Naive thymus-derived CD4-positive, alpha-beta T cell (primary cell): ENCODE data around the gene COL5A1. TPM values are rescaled to one million over a fixed set of nuclear protein-coding genes. Genes with fewer than 3 reads are reported as not detected.
A peak's percentile ranks its signal among the peaks of the same experiment; 100 is the strongest.

ENCODE experiments used
- ATAC-seq: fragments of 150-1000 bp; cut with Tn5 transposase; 2 replicates; pipeline ENCODE4 v1.10.0; 2021; ENCODE audit warnings: mild to moderate bottlenecking, moderate library complexity
- CTCF ChIA-PET: fragments of 350-600 bp; sonication (Branson Sonifier 250); formaldehyde crosslinking; loops from one replicate; lab custom pipeline; 2021; ENCODE audit warnings: antibody characterized with exemption; lab: Charles Lee
- POLR2A ChIA-PET: fragments of 350-600 bp; sonication (Branson Sonifier 250); formaldehyde crosslinking; loops from one replicate; lab custom pipeline; 2021; ENCODE audit warnings: antibody characterized with exemption, inconsistent platforms; lab: Charles Lee
- DNase-seq, 9 donors: peaks; one replicate each; pipeline versions ENCODE4 v3.0.0 to v3.0.0-alpha.2; 2020 to 2022; ENCODE audit warnings: mixed read lengths in 1 of 9
- H3K27ac ChIP-seq: one replicate; pipeline ENCODE4 v1.7.0; 2013; ENCODE audit warnings: mild to moderate bottlenecking, low read depth, low read length, moderate library complexity
- H3K27me3 ChIP-seq, 2 donors: one replicate each; pipeline ENCODE4 v1.7.0; 2013; ENCODE audit warnings: low read length in 2 of 2, mild to moderate bottlenecking in 2 of 2, moderate library complexity in 2 of 2; ENCODE audit not compliant: control insufficient read depth in 2 of 2, insufficient read depth in 2 of 2
- H3K36me3 ChIP-seq, 3 experiments: 1 replicate in 2 of 3; 2 replicates in 1 of 3; pipeline ENCODE4 v1.7.0; 2013; ENCODE audit warnings: low read length in 3 of 3, mild to moderate bottlenecking in 3 of 3, moderate library complexity in 1 of 3; ENCODE audit not compliant: insufficient read depth in 3 of 3, control insufficient read depth in 2 of 3
- H3K4me1 ChIP-seq, 2 donors: one replicate each; pipeline ENCODE4 v1.7.0; 2013; ENCODE audit warnings: low read length in 2 of 2, mild to moderate bottlenecking in 2 of 2, moderate library complexity in 1 of 2; ENCODE audit not compliant: control insufficient read depth in 2 of 2, insufficient read depth in 2 of 2
- H3K4me3 ChIP-seq: 2 replicates; pipeline ENCODE4 v1.7.0; 2013; ENCODE audit warnings: mild to moderate bottlenecking, low read length
- H3K9me3 ChIP-seq, 3 experiments: 1 replicate in 2 of 3; 2 replicates in 1 of 3; pipeline ENCODE4 v1.7.0; 2013; ENCODE audit warnings: low read length in 3 of 3; ENCODE audit not compliant: control insufficient read depth in 2 of 3
- H3K27ac Mint-ChIP-seq, 9 donors: one replicate each; pipeline ENCODE4 v1.8.0; 2020 to 2022; ENCODE audit warnings: mixed read lengths in 9 of 9, mild to moderate bottlenecking in 8 of 9, moderate library complexity in 5 of 9, inconsistent platforms in 2 of 9
- H3K27me3 Mint-ChIP-seq, 5 donors: one replicate each; pipeline ENCODE4 v1.8.0; 2021 to 2022; ENCODE audit warnings: mixed read lengths in 5 of 5, mild to moderate bottlenecking in 1 of 5
- H3K36me3 Mint-ChIP-seq, 5 donors: one replicate each; pipeline ENCODE4 v1.8.0; 2020 to 2022; ENCODE audit warnings: mixed read lengths in 5 of 5, mild to moderate bottlenecking in 3 of 5, inconsistent platforms in 1 of 5
- H3K4me1 Mint-ChIP-seq, 7 donors: one replicate each; pipeline ENCODE4 v1.8.0; 2020 to 2022; ENCODE audit warnings: mixed read lengths in 7 of 7, mild to moderate bottlenecking in 3 of 7, inconsistent platforms in 1 of 7
- H3K4me3 Mint-ChIP-seq, 10 donors: one replicate each; pipeline ENCODE4 v1.8.0; 2020 to 2022; ENCODE audit warnings: mild to moderate bottlenecking in 10 of 10, mixed read lengths in 10 of 10, moderate library complexity in 6 of 10, inconsistent platforms in 2 of 10
- H3K9me3 Mint-ChIP-seq, 11 donors: one replicate each; pipeline ENCODE4 v1.8.0; 2020 to 2022; ENCODE audit warnings: mixed read lengths in 11 of 11, mild to moderate bottlenecking in 4 of 11, inconsistent platforms in 1 of 11, moderate library complexity in 1 of 11
- intact Hi-C, 2 donors: fragments of 100-400 bp; cut with micrococcal nuclease; formaldehyde crosslinking; loops; one replicate each; pipeline ENCODE4 v1.15.1; 2023
- polyA plus RNA-seq, 2 donors: library from polyadenylated mRNA; unstranded; fragments of 300-500 nt; fragmentation: Illumina TruSeq; gene quantifications; one replicate each; pipeline ENCODE4 v1.2.3, GENCODE V29; 2021
- total RNA-seq, 6 experiments: library from RNA in 5 of 6; stranded (reverse) in 5 of 6; gene quantifications; 1 replicate in 5 of 6; 2 replicates in 1 of 6; pipeline ENCODE4 v1.2.3 and lab custom pipeline; 2021 to 2026

Gene COL5A1
- total and polyA plus RNA-seq, 7 experiments from 2014 or later = 0.16 to 0.56 (median 0.24) TPM; not detected in 2

DNA sequence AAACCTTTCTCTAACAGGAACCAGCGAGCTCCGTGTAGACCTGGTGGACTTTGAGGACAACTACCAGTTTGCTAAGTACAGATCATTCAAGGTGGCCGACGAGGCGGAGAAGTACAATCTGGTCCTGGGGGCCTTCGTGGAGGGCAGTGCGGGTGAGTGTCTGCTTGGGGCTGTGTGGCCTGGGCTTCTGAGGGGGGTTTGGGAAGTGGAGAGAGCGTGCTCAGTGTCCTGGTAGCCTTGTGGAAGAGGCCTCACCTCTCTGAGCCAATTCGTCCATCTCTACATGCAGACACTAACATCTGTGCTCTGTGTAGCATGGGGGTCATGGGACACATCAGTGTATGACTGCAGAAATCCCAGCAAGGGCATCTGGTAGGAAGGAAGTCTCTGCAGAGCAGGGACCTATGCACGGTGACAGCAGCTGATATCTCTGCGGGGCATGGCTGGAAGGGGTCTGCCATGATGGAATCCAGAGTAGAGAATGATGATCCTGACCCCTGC, 244.9 kb downstream of the COL5A1 start:
- Mint-ChIP-seq H3K4me3 (no peak overlapping the region), H3K27ac (no peak overlapping the region), H3K9me3 (peaks cover 0 to 2% (median 0%) of the 10 kb centered on the region in 11 donors), H3K4me1 (peaks cover 0 to 3% (median 0%) of the 10 kb centered on the region in 7 donors), H3K27me3 (peaks cover 0 to 17% (median 6%) of the 10 kb centered on the region in 5 donors), H3K36me3 (no peaks in the 10 kb centered on the region)
- intact Hi-C loops = no loop called here
- no peaks in the 10 kb centered on the region for H3K4me1 ChIP-seq
- H3K9me3 ChIP-seq = no peaks in the 10 kb centered on the region
- no peak overlapping the region for H3K4me3 ChIP-seq
- H3K36me3 ChIP-seq = no peaks in the 10 kb centered on the region
- ChIA-PET CTCF (no interaction called here), POLR2A (no interaction called here)
- H3K27ac ChIP-seq = no peak overlapping the region
- DNase-seq = no peak
- no peak for ATAC-seq
- no peaks in the 10 kb centered on the region for H3K27me3 ChIP-seq

DNA sequence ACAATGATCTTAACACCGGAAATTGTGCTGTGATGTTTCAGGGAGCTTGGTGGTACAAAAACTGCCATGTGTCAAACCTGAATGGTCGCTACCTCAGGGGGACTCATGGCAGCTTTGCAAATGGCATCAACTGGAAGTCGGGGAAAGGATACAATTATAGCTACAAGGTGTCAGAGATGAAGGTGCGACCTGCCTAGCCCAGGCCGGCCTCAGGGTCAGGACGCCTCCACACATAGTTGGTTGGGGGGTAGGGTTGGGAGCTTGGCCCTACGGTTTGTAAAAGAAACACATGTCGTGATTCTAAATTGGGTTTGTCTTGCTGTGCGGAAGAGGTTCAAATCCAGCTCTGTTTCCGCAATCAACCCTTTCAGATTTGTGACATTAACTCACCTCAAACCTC, 245.6 kb downstream of the COL5A1 start:
- DNase-seq (no peak), ATAC-seq (no peak)
- H3K9me3 Mint-ChIP-seq = peaks cover 0 to 2% (median 0%) of the 10 kb centered on the region in 11 donors
- no peaks in the 10 kb centered on the region for H3K27me3 ChIP-seq
- H3K36me3 ChIP-seq = no peaks in the 10 kb centered on the region
- ChIA-PET CTCF (no interaction called here), POLR2A (no interaction called here)
- peaks cover 0 to 19% (median 10%) of the 10 kb centered on the region in 5 donors for H3K27me3 Mint-ChIP-seq
- H3K27ac ChIP-seq = no peak overlapping the region
- no peaks in the 10 kb centered on the region for H3K4me1 ChIP-seq
- H3K4me3 Mint-ChIP-seq = no peak overlapping the region
- no peaks in the 10 kb centered on the region for H3K9me3 ChIP-seq
- no peaks in the 10 kb centered on the region for H3K36me3 Mint-ChIP-seq
- H3K4me1 Mint-ChIP-seq = peaks cover 0 to 5% (median 0%) of the 10 kb centered on the region in 7 donors
- H3K27ac Mint-ChIP-seq = peak overlapping the region in 1 of 9 donors; percentile 41
- intact Hi-C loops = no loop called here
- H3K4me3 ChIP-seq = no peak overlapping the region

DNA sequence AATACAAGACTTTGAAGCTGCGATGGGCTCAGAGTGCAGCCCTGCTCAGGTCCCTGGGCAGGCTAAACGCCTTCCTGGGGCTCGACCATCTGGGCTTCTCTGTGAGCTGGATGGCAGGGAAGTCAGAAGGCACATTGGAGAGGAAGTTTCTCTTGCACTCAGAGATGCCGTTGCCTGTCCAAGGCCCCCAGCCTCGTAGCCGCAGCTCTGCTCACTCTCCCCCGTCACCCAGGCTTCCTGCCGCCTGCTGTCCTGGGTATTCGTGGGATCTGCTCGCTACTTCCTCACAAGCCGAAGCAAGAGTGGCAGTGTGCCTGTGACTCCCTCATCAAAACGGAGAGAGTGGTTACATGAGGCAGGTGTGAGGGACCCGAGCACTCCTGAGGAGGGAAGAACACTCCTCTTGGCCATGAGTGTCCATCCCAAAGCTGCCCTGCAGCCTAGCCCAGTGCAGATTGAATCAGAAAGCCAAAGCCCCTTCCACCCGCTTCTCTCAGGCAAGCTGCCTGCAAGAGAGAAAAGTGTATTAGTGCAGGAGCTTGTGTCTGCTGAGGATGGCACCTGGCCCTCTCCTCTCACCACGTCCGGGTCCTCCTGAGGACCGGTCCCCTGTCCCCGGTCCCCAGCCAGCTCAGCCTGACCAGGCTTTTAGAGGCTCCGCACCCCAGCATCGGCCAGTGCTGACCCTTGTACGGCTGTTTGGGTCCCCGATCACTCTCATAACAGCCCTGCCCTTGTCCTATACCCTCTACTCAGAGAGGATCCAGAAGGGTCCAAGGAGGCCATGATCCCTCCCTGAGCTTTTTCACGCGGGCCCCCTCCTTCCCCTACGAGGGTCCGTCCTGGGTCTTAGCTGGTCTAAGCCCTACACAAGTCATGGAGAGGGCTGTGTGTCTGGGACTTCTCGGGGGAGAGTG, 246.3 kb downstream of the COL5A1 start:
- Mint-ChIP-seq H3K36me3 (no peaks in the 10 kb centered on the region), H3K27me3 (peaks cover 0 to 17% (median 15%) of the 10 kb centered on the region in 5 donors), H3K27ac (no peak overlapping the region), H3K4me1 (peaks cover 0 to 5% (median 0%) of the 10 kb centered on the region in 7 donors), H3K4me3 (no peak overlapping the region), H3K9me3 (peaks cover 0 to 2% (median 0%) of the 10 kb centered on the region in 11 donors)
- H3K27me3 ChIP-seq = no peaks in the 10 kb centered on the region
- intact Hi-C loops = no loop called here
- CTCF ChIA-PET = interaction anchor here (0.6 kb wide), 1 partner anchor 403 kb away, joined by 3 read pairs; no protein-coding TSS in a partner anchor
- no peaks in the 10 kb centered on the region for H3K36me3 ChIP-seq
- ATAC-seq (no peak), DNase-seq (no peak)
- H3K4me3 ChIP-seq = no peak overlapping the region
- H3K27ac ChIP-seq = no peak overlapping the region
- no peaks in the 10 kb centered on the region for H3K9me3 ChIP-seq
- POLR2A ChIA-PET = no interaction called here
- no peaks in the 10 kb centered on the region for H3K4me1 ChIP-seq

DNA sequence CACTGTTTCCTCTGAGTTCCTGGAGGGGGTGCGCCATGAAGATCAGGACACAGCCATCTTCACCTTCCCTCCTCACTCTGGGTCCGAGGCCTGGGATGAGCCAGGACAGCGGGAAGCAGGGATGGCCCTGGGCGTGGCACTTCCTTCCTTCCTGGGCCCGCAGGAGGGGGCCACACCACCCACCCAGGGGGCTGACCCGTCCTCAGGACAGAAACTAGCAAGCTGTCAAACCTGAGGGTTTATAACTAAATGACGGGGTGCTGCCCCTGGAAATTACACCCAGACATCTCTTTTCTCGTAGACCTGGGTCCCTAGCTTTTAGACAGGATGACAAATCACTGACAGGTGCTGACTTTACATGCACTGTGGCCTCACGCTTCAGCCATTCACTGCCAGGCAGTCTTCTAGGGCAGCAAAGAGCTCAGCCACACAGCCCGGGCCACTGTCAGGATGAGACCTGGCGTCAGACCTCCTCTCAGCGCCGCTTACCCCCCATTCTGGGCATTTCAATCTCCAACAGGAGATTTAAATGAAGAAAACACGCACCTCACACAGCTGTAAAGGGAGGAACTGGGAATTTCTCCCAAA, 247.1 kb downstream of the COL5A1 start:
- no peak overlapping the region for H3K27ac Mint-ChIP-seq
- ATAC-seq = no peak

DNA sequence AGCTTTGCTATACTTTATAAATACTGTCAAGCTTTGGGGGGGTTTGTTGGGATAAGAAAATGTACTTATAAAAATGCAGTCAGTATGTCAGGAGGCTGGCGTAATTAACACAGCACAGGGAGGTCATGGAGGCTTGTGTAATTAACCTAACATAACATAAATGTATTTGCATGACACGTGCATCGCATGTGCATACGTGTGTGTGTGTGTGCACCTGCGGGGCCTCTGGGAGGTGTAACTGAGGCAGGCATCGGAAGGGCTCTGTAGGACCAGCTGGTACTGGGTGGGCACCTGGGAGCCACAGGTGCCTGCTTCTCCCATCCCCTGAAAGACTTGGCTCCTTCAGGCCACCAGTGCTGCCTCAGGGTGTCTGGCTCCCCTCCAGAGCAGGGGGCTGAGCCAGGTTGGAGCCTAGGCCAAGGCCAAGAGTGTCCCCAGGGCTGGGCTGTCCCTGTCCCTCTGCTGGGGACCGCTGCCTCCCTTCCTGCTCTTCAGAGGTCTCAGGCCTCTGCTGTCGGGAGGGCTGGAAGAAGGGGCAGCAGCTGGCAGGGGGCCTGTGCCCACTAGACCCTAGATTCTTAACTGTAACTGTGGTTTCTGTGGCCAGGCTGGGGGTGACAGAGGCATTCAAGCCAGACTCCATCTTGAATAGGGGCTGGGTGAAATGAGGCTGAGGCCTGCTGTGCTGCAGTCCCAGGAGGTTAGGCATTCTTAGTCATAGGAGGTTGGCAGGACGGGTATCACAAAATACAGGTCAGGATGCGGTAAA, 248.0 kb downstream of the COL5A1 start:
- intact Hi-C loops = no loop called here
- DNase-seq (no peak), ATAC-seq (no peak)
- Histone ChIP-seq H3K4me3 (no peak overlapping the region), H3K27ac (no peak overlapping the region), H3K36me3 (no peaks in the 10 kb centered on the region), H3K9me3 (no peaks in the 10 kb centered on the region), H3K27me3 (peaks cover 0 to 3% of the 10 kb centered on the region in 2 donors), H3K4me1 (no peaks in the 10 kb centered on the region)
- Mint-ChIP-seq H3K4me1 (peaks cover 0 to 5% (median 0%) of the 10 kb centered on the region in 7 donors), H3K27ac (peak overlapping the region in 1 of 9 donors; percentile 57), H3K4me3 (no peak overlapping the region), H3K9me3 (peaks cover 0 to 5% (median 0%) of the 10 kb centered on the region in 11 donors), H3K36me3 (no peaks in the 10 kb centered on the region), H3K27me3 (peaks cover 0 to 22% (median 16%) of the 10 kb centered on the region in 5 donors)
- ChIA-PET CTCF (no interaction called here), POLR2A (no interaction called here)

More for the DNA sequence above, 247.1 kb downstream of the COL5A1 start:
- no peak overlapping the region for H3K4me3 ChIP-seq
- Mint-ChIP-seq H3K36me3 (no peaks in the 10 kb centered on the region), H3K27me3 (peaks cover 0 to 18% (median 16%) of the 10 kb centered on the region in 5 donors), H3K4me3 (no peak overlapping the region), H3K9me3 (peaks cover 0 to 5% (median 0%) of the 10 kb centered on the region in 11 donors), H3K4me1 (peaks cover 0 to 5% (median 0%) of the 10 kb centered on the region in 7 donors)
- no peaks in the 10 kb centered on the region for H3K36me3 ChIP-seq
- ChIA-PET CTCF (interaction anchor here (0.6 kb wide), 1 partner anchor 402 kb away, joined by 3 read pairs; no protein-coding TSS in a partner anchor), POLR2A (no interaction called here)
- H3K27me3 ChIP-seq = no peaks in the 10 kb centered on the region
- H3K4me1 ChIP-seq = no peaks in the 10 kb centered on the region
- intact Hi-C loops = no loop called here
- H3K9me3 ChIP-seq = no peaks in the 10 kb centered on the region
- H3K27ac ChIP-seq = no peak overlapping the region
- no peak for DNase-seq

DNA sequence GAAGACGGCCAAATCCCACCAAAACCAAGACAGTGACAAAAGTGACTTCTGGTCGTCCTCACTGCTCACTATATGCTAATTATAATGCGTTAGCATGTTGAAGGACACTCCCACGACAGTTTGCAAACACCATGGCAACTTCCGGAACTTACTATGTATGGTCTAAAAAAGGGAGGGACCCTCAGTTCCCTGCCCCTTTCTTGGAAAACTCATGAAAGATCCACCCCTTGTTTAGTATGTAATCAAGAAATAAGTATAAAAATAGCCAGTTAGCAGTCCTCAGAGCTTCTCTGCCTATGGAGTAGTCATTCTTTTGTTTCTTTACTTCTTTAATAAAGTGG, 248.5 kb downstream of the COL5A1 start:
- no peaks in the 10 kb centered on the region for H3K36me3 ChIP-seq
- no peaks in the 10 kb centered on the region for H3K4me1 ChIP-seq
- Mint-ChIP-seq H3K4me3 (no peak overlapping the region), H3K27me3 (peaks cover 0 to 24% (median 20%) of the 10 kb centered on the region in 5 donors), H3K4me1 (peaks cover 0 to 5% (median 0%) of the 10 kb centered on the region in 7 donors), H3K27ac (no peak overlapping the region), H3K36me3 (no peaks in the 10 kb centered on the region), H3K9me3 (peaks cover 0 to 5% (median 0%) of the 10 kb centered on the region in 11 donors)
- CTCF ChIA-PET = no interaction called here
- H3K9me3 ChIP-seq = peaks cover 0 to 4% (median 0%) of the 10 kb centered on the region in 3 experiments
- no peak overlapping the region for H3K27ac ChIP-seq
- H3K4me3 ChIP-seq = no peak overlapping the region
- POLR2A ChIA-PET = no interaction called here
- DNase-seq (no peak), ATAC-seq (no peak)
- peaks cover 0 to 3% of the 10 kb centered on the region in 2 donors for H3K27me3 ChIP-seq
- intact Hi-C loops = no loop called here
